NT2/D1 (cell line): ENCODE measurements around the gene MVP.

Experiments
- SUZ12 ChIP-seq: IDR thresholded peaks from 2 replicates; pipeline ENCODE4 v1.6.1; 2011; ENCODE audit not compliant: insufficient read length, insufficient read depth; ENCODE audit errors: extremely low read depth
- YY1 ChIP-seq: IDR thresholded peaks from 2 replicates; pipeline ENCODE4 v1.6.1; 2011; ENCODE audit not compliant: insufficient read length, insufficient read depth
- ZNF274 ChIP-seq: IDR thresholded peaks from 2 replicates; pipeline ENCODE4 v1.6.1; 2011; ENCODE audit warnings: mild to moderate bottlenecking, low read depth, low read length

DNA sequence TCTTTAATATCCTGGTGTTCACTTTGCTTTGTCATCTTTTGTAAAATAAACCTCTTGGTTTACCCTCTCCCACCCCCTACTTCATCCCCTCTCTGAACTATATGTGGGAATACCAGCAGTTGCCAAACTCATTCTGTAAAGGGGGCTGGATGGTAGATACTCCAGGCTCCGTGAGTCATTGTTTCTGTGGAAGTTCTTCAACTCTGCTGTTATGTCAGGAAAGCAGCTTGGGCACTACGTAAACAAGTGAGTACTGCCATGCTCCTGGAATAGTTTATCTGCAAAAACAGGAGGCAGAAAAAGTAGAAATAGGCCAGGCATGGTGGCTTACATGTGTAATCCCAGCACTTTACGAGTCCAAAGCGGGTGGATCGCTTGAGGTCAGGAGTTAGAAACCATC is 17.6 kb downstream of the MVP start:
- TF ChIP-seq YY1 (no peak), SUZ12 (no peak), ZNF274 (no peak)
